K562 (cell line): ENCODE data around the gene TXLNA. TPM values are rescaled to one million over a fixed set of nuclear protein-coding genes. Genes with fewer than 3 reads are reported as not detected.

Experiments used
- ATAC-seq: fragments of 200-7000 bp; cut with Tn5 transposase; 3 replicates; pipeline ENCODE4 v1.9.1; 2020; ENCODE audit warnings: moderate library complexity
- BruUV-seq: library from RNA; stranded (reverse); fragments of 400-500 nt; replicated peaks from 2 replicates; lab custom pipeline; 2021; lab: Mats Ljungman, UMichigan
- CTCF ChIA-PET: fragments of 300-600 bp; formaldehyde crosslinking; extraction: SDS; loops from one replicate; lab custom pipeline; 2021; ENCODE audit warnings: low intra/inter-chr PET ratio; lab: Yijun Ruan, JAX
- POLR2A ChIA-PET: fragments of 300-600, 350-650 bp; sonication (Branson Sonifier 250); formaldehyde crosslinking; extraction: SDS; loops from one replicate; lab custom pipeline; 2021; ENCODE audit warnings: antibody characterized with exemption, inconsistent platforms; lab: Yijun Ruan, JAX
- DNase-seq, 4 experiments: peaks; one replicate each; pipeline versions ENCODE4 v3.0.0 to v3.0.0-alpha.2; 2011 to 2018; ENCODE audit warnings: low spot score in 3 of 4, mixed read lengths in 3 of 4; ENCODE audit errors: extremely low read depth in 1 of 4
- FAIRE-seq: peaks from 2 replicates; lab custom pipeline; 2011; peaks lifted over from hg19 to GRCh38; lab: Jason Lieb, UNC
- H2AFZ ChIP-seq: 2 replicates; pipeline ENCODE4 v1.6.0; 2011; ENCODE audit warnings: low read depth, low read length, control low read depth, inconsistent platforms
- H3K27ac ChIP-seq: fragments of 200-600 bp; 3 replicates; pipeline ENCODE4 v1.8.0; 2011; ENCODE audit warnings: low read depth, mild to moderate bottlenecking, control low read depth, inconsistent platforms, low read length, moderate library complexity, mixed read lengths; ENCODE audit errors: extremely low read depth
- H3K27me3 ChIP-seq, 2 experiments: fragments of 300-600 bp in 1 of 2; 2 replicates in 1 of 2; 3 replicates in 1 of 2; pipeline versions ENCODE4 v1.6.0 to v1.8.0; 2011; ENCODE audit warnings: inconsistent platforms in 2 of 2, low read length in 2 of 2, mild to moderate bottlenecking in 1 of 2, mixed read lengths in 1 of 2, moderate library complexity in 1 of 2; ENCODE audit not compliant: control insufficient read depth in 2 of 2, insufficient read depth in 2 of 2
- H3K36me3 ChIP-seq: fragments of 300-600 bp; 3 replicates; pipeline ENCODE4 v1.8.0; 2011; ENCODE audit warnings: mild to moderate bottlenecking, low read length, inconsistent platforms; ENCODE audit not compliant: control insufficient read depth, insufficient read depth
- H3K4me1 ChIP-seq, 2 experiments: fragments of 200-600 bp in 1 of 2; replicated peaks in 1 of 2; 2 replicates in 1 of 2; 3 replicates in 1 of 2; pipeline versions ENCODE4 v1.5.1 to v1.8.0; 2011; ENCODE audit warnings: inconsistent platforms in 2 of 2, low read length in 2 of 2, mild to moderate bottlenecking in 1 of 2, mixed read lengths in 1 of 2, moderate library complexity in 1 of 2; ENCODE audit not compliant: control insufficient read depth in 2 of 2, insufficient read depth in 2 of 2
- H3K4me2 ChIP-seq: 2 replicates; pipeline ENCODE4 v1.6.1; 2011; ENCODE audit warnings: low read length, control low read depth, inconsistent platforms, mixed read lengths; ENCODE audit not compliant: insufficient read depth
- H3K4me3 ChIP-seq: fragments of 200-600 bp; sonication (generic), shearing (Covaris generic); 2 replicates; pipeline ENCODE4 v1.5.1; 2016; ENCODE audit warnings: control low read depth, inconsistent platforms
- H3K79me2 ChIP-seq: fragments of 200-600 bp; 3 replicates; pipeline ENCODE4 v1.8.0; 2011; ENCODE audit warnings: low read length, inconsistent platforms; ENCODE audit not compliant: control insufficient read depth, insufficient read depth
- H3K9ac ChIP-seq, 2 experiments: 2 replicates each; pipeline versions ENCODE4 v1.6.0 to v1.6.1; 2011; ENCODE audit warnings: low read depth in 2 of 2, low read length in 2 of 2, control low read depth in 1 of 2, inconsistent platforms in 1 of 2, mild to moderate bottlenecking in 1 of 2, mixed read lengths in 1 of 2; ENCODE audit not compliant: insufficient read depth in 1 of 2
- H3K9me1 ChIP-seq: one replicate; pipeline ENCODE4 v1.6.0; 2011; ENCODE audit warnings: inconsistent platforms, mild to moderate bottlenecking, low read length, moderate library complexity; ENCODE audit not compliant: control insufficient read depth, insufficient read depth
- H3K9me3 ChIP-seq: replicated peaks from 2 replicates; pipeline ENCODE4 v1.5.1; 2011; ENCODE audit warnings: low read depth, low read length, inconsistent platforms; ENCODE audit not compliant: control insufficient read depth, insufficient read depth
- H4K20me1 ChIP-seq: replicated peaks from 2 replicates; pipeline ENCODE4 v1.6.1; 2011; ENCODE audit warnings: low read length, inconsistent platforms, mixed read lengths; ENCODE audit not compliant: control insufficient read depth, insufficient read depth
- GTF2A2 ChIP-seq: IDR thresholded peaks from 2 replicates; pipeline ENCODE4 v1.6.1; 2016; ENCODE audit warnings: mild to moderate bottlenecking, missing genetic modification characterization, missing compliant biosample characterization
- MBD2 ChIP-seq: sonication (generic); IDR thresholded peaks from 2 replicates; pipeline ENCODE4 v1.6.1; 2016; ENCODE audit warnings: low read depth, borderline replicate concordance
- NFE2L1 ChIP-seq: fragments of 450-650 bp; IDR thresholded peaks from 2 replicates; pipeline ENCODE4 v1.6.1; 2016; ENCODE audit warnings: missing genetic modification characterization, low read depth, mild to moderate bottlenecking, missing compliant biosample characterization, moderate library complexity, borderline replicate concordance
- PCBP1 ChIP-seq: fragments of 200-400 bp; formaldehyde crosslinking; IDR thresholded peaks from 2 replicates; pipeline ENCODE4 v1.6.1; 2018; ENCODE audit warnings: mild to moderate bottlenecking, low read depth, low read length; ENCODE audit not compliant: poor library complexity, severe bottlenecking
- PHF8 ChIP-seq: fragments of 200-600 bp; sonication (generic); IDR thresholded peaks from 2 replicates; pipeline ENCODE4 v1.6.1; 2012; ENCODE audit warnings: mixed run types, mild to moderate bottlenecking, inconsistent platforms, low read length, moderate library complexity, borderline replicate concordance
- PML ChIP-seq: IDR thresholded peaks from 2 replicates; pipeline ENCODE4 v1.6.1; 2012; ENCODE audit warnings: low read length, inconsistent platforms
- SMAD2 ChIP-seq: fragments of 150-350 bp; IDR thresholded peaks from 2 replicates; pipeline ENCODE4 v1.6.1; 2014; ENCODE audit warnings: low read depth, mild to moderate bottlenecking, low read length
- ZFX ChIP-seq: sonication (generic); formaldehyde crosslinking; IDR thresholded peaks from 2 replicates; pipeline ENCODE4 v1.8.0; 2022; ENCODE audit warnings: mild to moderate bottlenecking, missing genetic modification reagents, moderate library complexity
- ZNF830 ChIP-seq: fragments of 250-450 bp; sonication (Bioruptor Pico); IDR thresholded peaks from 2 replicates; pipeline ENCODE4 v1.5.0; 2021; ENCODE audit warnings: mild to moderate bottlenecking
- WGBS: fragments of 100-300 bp; shearing (Covaris generic); methylation state at CpG from one replicate; pipeline ENCODE4 v1.1.6; 2016; ENCODE audit warnings: low coverage, mixed read lengths; ENCODE audit not compliant: insufficient coverage; ENCODE audit errors: missing lambda C conversion rate; 5-methylcytosine and 5-hydroxymethylcytosine counted together
- in situ Hi-C: fragments of 300-500 bp; cut with MboI; formaldehyde crosslinking; loops from 4 replicates; pipeline ENCODE4 v1.15.0; 2018; ENCODE audit warnings: inconsistent platforms, mixed read lengths
- intact Hi-C: fragments of 100-400 bp; cut with micrococcal nuclease; formaldehyde crosslinking; loops from 2 replicates; pipeline ENCODE4 v1.14.2; 2022
- polyA plus RNA-seq, 8 experiments: library from polyadenylated mRNA; depleted of rRNA in 4 of 8; stranded (reverse) in 5 of 8; unstranded in 3 of 8; fragments of >200 nt; fragmentation: Nextera tagmentation in 2 of 8; fragmentation: Illumina TruSeq in 1 of 8; extraction: Ambion mirVana in 2 of 8; extraction: Trizol in 1 of 8; gene quantifications; 2 replicates each; pipeline versions ENCODE4 v1.2.1 to v1.2.3, GENCODE V29; 2011 to 2014; ENCODE audit warnings: inconsistent platforms in 1 of 8, missing spikeins in 1 of 8
- total RNA-seq, 7 experiments: library from RNA; depleted of rRNA in 6 of 7; stranded (reverse); fragments of >200 nt in 6 of 7; fragmentation: Illumina TruSeq in 2 of 7; extraction: Trizol in 2 of 7; gene quantifications; 2 replicates each; pipeline versions ENCODE4 v1.2.1 to v1.2.3, GENCODE V29; 2011 to 2021; ENCODE audit warnings: low replicate concordance in 1 of 7
- TF ChIP-seq, protein P1 (sequence below): fragments of 450-650 bp; IDR thresholded peaks from 2 replicates; pipeline ENCODE4 v1.6.1; 2014; ENCODE audit warnings: low read depth, mild to moderate bottlenecking, moderate library complexity, borderline replicate concordance
- TF ChIP-seq, protein P2 (sequence below), 2 experiments: IDR thresholded peaks; 2 replicates each; pipeline ENCODE4 v1.6.1; 2011; ENCODE audit warnings: borderline replicate concordance in 1 of 2, control low read depth in 1 of 2, low read depth in 1 of 2, low read length in 1 of 2, mild to moderate bottlenecking in 1 of 2, mixed read lengths in 1 of 2, moderate library complexity in 1 of 2; ENCODE audit not compliant: insufficient read depth in 1 of 2, insufficient read length in 1 of 2, poor library complexity in 1 of 2, severe bottlenecking in 1 of 2; ENCODE audit errors: extremely low read depth in 1 of 2
- TF ChIP-seq, protein P3 (sequence below), 3 experiments: IDR thresholded peaks in 2 of 3; conservative IDR thresholded peaks in 1 of 3; 2 replicates each; pipeline ENCODE4 v1.5.1; 2011 to 2012; ENCODE audit warnings: low read length in 3 of 3, mild to moderate bottlenecking in 3 of 3, control low read depth in 2 of 3, improper control_type of control experiment in 1 of 3, inconsistent platforms in 1 of 3, low read depth in 1 of 3, mixed read lengths in 1 of 3, moderate library complexity in 1 of 3; ENCODE audit not compliant: insufficient read depth in 2 of 3
- TF ChIP-seq, protein P4 (sequence below): fragments of 250-450 bp; sonication (Bioruptor Pico); IDR thresholded peaks from 2 replicates; pipeline ENCODE4 v1.8.0; 2021; ENCODE audit warnings: moderate library complexity, mild to moderate bottlenecking, inconsistent platforms
- TF ChIP-seq, protein P5 (sequence below): sonication (generic); formaldehyde crosslinking; IDR thresholded peaks from 2 replicates; pipeline ENCODE4 v1.9.0; 2022; ENCODE audit warnings: mild to moderate bottlenecking, missing genetic modification reagents

The TXLNA gene
- total and polyA plus RNA-seq, 9 of the 15 experiments (the other 6 are each of a cell fraction or from before 2014, with no cell fraction given) = 9.2 to 54.5 (median 39.3) TPM

DNA sequence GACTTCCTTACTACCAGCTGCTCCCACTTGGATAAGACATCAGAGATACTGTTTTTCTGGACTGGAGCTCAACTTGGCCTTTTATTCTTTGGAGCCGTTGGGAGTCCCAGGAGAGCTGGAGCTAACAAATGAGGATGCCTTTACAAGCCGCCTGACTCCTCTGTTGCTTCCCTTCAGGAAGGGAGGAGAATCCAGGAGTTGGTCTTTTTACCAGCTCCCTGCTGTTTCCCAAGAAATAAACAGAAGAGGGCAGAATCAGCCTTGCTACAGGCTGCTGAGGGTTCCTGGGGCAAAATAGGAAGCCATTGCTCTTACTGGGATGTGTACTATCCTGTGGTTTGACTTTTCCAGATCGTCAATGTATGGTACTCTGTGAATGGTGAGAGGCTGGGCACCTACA, 44.2 kb downstream of the TXLNA start:
- H2AFZ ChIP-seq = no peak overlapping the region
- no peaks in the 10 kb centered on the region for H3K9me3 ChIP-seq
- POLR2A ChIA-PET = interaction anchor here (0.7 to 6.5 kb wide), 9 partner anchors 8 to 369 kb away, joined by 3 to 40 read pairs (median 3); partner anchors contain the start of gene TXLNA
- peak overlapping the region; percentile 98 for H3K4me2 ChIP-seq
- no peaks in the 10 kb centered on the region for H3K9me1 ChIP-seq
- peak overlapping the region; percentile 80 for H3K4me3 ChIP-seq
- 73% methylated on average over 3 of the region's 3 CpGs for WGBS
- H3K27me3 ChIP-seq = no peaks in the 10 kb centered on the region
- no TSS peak for BruUV-seq
- H3K79me2 ChIP-seq = peaks cover 49% of the 10 kb centered on the region
- H3K27ac ChIP-seq = peak overlapping the region; percentile 50
- peaks cover 19 to 22% of the 10 kb centered on the region in 2 experiments; a peak in 4 of 5 replicates for H3K4me1 ChIP-seq
- H3K36me3 ChIP-seq = peaks cover 64% of the 10 kb centered on the region
- in situ Hi-C loops = no loop called here
- no peaks in the 10 kb centered on the region for H4K20me1 ChIP-seq
- ATAC-seq (no peak), FAIRE-seq (no peak), DNase-seq (no peak)
- intact Hi-C loops = loop anchor here (2.0 kb wide), 1 partner anchor 93 kb away; no protein-coding TSS in a partner anchor
- CTCF ChIA-PET = interaction anchor here (0.6 kb wide), 1 partner anchor 193 kb away, joined by 4 read pairs; no protein-coding TSS in a partner anchor
- peak overlapping the region; percentile 83 to 96; a peak in 3 of 4 replicates for H3K9ac ChIP-seq
- TF ChIP-seq PCBP1 (no peak), MBD2 (no peak), NFE2L1 (tag) (no peak), GTF2A2 (tag) (no peak), SMAD2 (no peak), PML (no peak), ZFX (CRISPR knock-in tag) (no peak), ZNF830 (CRISPR knock-in tag) (no peak), PHF8 (no peak)
- TF ChIP-seq, protein P1, sequence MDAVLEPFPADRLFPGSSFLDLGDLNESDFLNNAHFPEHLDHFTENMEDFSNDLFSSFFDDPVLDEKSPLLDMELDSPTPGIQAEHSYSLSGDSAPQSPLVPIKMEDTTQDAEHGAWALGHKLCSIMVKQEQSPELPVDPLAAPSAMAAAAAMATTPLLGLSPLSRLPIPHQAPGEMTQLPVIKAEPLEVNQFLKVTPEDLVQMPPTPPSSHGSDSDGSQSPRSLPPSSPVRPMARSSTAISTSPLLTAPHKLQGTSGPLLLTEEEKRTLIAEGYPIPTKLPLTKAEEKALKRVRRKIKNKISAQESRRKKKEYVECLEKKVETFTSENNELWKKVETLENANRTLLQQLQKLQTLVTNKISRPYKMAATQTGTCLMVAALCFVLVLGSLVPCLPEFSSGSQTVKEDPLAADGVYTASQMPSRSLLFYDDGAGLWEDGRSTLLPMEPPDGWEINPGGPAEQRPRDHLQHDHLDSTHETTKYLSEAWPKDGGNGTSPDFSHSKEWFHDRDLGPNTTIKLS = no peak
- TF ChIP-seq, protein P2, sequence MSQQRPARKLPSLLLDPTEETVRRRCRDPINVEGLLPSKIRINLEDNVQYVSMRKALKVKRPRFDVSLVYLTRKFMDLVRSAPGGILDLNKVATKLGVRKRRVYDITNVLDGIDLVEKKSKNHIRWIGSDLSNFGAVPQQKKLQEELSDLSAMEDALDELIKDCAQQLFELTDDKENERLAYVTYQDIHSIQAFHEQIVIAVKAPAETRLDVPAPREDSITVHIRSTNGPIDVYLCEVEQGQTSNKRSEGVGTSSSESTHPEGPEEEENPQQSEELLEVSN (IDR thresholded peaks at IDR 0.05; ENCODE audit: borderline replicate concordance in 1 of 2, extremely low read depth in 1 of 2, insufficient read depth in 1 of 2, insufficient read length in 1 of 2, low read depth in 1 of 2, low read length in 1 of 2, poor library complexity in 1 of 2, severe bottlenecking in 1 of 2) = no peak
- TF ChIP-seq, protein P3, sequence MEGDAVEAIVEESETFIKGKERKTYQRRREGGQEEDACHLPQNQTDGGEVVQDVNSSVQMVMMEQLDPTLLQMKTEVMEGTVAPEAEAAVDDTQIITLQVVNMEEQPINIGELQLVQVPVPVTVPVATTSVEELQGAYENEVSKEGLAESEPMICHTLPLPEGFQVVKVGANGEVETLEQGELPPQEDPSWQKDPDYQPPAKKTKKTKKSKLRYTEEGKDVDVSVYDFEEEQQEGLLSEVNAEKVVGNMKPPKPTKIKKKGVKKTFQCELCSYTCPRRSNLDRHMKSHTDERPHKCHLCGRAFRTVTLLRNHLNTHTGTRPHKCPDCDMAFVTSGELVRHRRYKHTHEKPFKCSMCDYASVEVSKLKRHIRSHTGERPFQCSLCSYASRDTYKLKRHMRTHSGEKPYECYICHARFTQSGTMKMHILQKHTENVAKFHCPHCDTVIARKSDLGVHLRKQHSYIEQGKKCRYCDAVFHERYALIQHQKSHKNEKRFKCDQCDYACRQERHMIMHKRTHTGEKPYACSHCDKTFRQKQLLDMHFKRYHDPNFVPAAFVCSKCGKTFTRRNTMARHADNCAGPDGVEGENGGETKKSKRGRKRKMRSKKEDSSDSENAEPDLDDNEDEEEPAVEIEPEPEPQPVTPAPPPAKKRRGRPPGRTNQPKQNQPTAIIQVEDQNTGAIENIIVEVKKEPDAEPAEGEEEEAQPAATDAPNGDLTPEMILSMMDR (IDR thresholded peaks at IDR 0.05 in 2 of 3, conservative IDR thresholded peaks at IDR 0.05 in 1 of 3; ENCODE audit: insufficient read depth in 2 of 3, low read depth in 1 of 3, low read length in 3 of 3) = 0 out of 6 replicates have a peak, but pooled peaks of 1 of the 3 experiments have one; percentile 25
- TF ChIP-seq, protein P4, sequence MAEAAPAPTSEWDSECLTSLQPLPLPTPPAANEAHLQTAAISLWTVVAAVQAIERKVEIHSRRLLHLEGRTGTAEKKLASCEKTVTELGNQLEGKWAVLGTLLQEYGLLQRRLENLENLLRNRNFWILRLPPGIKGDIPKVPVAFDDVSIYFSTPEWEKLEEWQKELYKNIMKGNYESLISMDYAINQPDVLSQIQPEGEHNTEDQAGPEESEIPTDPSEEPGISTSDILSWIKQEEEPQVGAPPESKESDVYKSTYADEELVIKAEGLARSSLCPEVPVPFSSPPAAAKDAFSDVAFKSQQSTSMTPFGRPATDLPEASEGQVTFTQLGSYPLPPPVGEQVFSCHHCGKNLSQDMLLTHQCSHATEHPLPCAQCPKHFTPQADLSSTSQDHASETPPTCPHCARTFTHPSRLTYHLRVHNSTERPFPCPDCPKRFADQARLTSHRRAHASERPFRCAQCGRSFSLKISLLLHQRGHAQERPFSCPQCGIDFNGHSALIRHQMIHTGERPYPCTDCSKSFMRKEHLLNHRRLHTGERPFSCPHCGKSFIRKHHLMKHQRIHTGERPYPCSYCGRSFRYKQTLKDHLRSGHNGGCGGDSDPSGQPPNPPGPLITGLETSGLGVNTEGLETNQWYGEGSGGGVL = no peak
- TF ChIP-seq, protein P5, sequence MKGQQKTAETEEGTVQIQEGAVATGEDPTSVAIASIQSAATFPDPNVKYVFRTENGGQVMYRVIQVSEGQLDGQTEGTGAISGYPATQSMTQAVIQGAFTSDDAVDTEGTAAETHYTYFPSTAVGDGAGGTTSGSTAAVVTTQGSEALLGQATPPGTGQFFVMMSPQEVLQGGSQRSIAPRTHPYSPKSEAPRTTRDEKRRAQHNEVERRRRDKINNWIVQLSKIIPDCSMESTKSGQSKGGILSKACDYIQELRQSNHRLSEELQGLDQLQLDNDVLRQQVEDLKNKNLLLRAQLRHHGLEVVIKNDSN = no peak
